ENCODE measurements around the gene ABCG2.

GRCh38 chr4:88043586-88044340, 114.7 kb downstream of the ABCG2 start:
- TF ChIP-seq CTCF (IDR thresholded peaks at IDR 0.05) (no peak), POLR2A (IDR thresholded peaks at IDR 0.05) (no peak), POLR2AphosphoS5 (IDR thresholded peaks at IDR 0.05) (no peak), EP300 (IDR thresholded peaks at IDR 0.05) (no peak)
